ENCODE measurements around the gene DNMT1.

DNA sequence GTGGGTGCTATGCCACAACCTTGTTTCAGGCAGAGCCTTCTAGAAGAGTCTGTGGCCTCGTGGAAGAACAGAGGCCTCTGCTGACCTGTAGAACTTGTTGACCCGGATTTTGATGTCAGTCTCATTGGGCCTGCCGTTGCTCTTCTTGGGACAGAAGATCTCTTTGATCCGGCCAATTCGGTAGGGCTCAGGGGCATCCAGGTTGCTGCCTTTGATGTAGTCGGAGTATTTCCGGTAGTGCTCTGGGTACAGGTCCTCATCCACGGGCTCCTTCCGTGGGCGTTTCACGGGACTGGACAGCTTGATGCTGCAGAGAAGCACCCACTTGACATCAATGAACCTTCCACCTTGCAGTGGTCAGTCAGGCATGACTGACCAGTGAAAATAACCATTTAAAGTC, 51.1 kb downstream of the DNMT1 start:
- TF ChIP-seq POLR2A (IDR thresholded peaks at IDR 0.05) = no peak
- TF ChIP-seq, protein P1, sequence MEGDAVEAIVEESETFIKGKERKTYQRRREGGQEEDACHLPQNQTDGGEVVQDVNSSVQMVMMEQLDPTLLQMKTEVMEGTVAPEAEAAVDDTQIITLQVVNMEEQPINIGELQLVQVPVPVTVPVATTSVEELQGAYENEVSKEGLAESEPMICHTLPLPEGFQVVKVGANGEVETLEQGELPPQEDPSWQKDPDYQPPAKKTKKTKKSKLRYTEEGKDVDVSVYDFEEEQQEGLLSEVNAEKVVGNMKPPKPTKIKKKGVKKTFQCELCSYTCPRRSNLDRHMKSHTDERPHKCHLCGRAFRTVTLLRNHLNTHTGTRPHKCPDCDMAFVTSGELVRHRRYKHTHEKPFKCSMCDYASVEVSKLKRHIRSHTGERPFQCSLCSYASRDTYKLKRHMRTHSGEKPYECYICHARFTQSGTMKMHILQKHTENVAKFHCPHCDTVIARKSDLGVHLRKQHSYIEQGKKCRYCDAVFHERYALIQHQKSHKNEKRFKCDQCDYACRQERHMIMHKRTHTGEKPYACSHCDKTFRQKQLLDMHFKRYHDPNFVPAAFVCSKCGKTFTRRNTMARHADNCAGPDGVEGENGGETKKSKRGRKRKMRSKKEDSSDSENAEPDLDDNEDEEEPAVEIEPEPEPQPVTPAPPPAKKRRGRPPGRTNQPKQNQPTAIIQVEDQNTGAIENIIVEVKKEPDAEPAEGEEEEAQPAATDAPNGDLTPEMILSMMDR (IDR thresholded peaks at IDR 0.05) = no peak
- TF ChIP-seq POLR2AphosphoS5 (IDR thresholded peaks at IDR 0.05) = no peak
- TF ChIP-seq EP300 (IDR thresholded peaks at IDR 0.05) = no peak

Measured in suprapubic skin (tissue), 4 donors.